Tongue (tissue), 2 donors: ENCODE data around the gene CEP250. TPM values are rescaled to one million over a fixed set of nuclear protein-coding genes. Genes with fewer than 3 reads are reported as not detected.
"Not testable (repeated sequence)": the region's sequence is repeated elsewhere in the genome, so short reads cannot be mapped to it uniquely, and the experiment has no call there.

ENCODE experiments used
- DNase-seq: peaks from one replicate; pipeline ENCODE4 v3.0.0-alpha.2; 2015
- total RNA-seq: library from RNA; depleted of rRNA; stranded (reverse); fragments of >200 nt; gene quantifications from one replicate; pipeline ENCODE4 v1.2.3, GENCODE V29; 2014

CEP250 gene
- total RNA-seq, 1 donor from 2014 or later = 37.1 TPM

DNA sequence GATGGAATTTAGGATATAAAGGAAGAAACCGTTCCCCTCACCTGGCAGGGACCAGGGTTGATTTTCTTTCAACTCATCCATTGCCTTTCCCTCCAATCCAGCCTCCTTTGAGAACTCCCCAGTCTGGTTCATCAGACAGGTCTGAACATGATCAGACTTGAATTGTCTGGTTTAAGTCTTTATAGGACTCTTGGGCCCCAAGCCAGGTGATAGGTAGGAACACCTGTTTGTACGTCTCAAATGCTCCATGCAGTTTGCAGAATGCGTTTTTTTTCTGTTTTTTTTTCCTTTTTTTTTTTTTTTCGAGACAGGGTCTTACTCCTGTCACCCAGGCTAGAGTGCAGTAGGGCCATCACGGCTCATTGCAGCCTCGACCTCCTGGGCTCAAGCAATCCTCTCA is 4.1 kb upstream of the CEP250 start:
- peak; percentile 71 for DNase-seq

DNA sequence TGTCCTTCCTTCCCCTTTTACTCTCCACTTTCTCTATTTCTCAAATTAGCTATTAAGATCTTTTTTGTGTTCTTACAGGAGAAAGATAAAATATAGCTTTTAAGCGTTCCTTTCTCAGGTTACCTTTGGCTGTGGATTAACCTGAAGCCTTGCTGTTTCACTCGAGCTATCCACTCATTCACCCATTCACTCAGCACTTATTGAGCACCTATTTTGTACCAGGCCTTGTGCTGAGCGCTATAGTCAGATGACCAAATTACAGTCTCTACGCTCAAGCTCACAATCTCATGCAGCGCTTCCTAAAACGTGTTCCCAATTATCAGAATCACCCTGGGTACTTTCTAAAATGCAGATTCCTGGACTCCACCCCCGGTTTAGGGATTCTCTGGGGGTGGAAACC is 1.8 kb upstream of the CEP250 start:
- DNase-seq = no peak

DNA sequence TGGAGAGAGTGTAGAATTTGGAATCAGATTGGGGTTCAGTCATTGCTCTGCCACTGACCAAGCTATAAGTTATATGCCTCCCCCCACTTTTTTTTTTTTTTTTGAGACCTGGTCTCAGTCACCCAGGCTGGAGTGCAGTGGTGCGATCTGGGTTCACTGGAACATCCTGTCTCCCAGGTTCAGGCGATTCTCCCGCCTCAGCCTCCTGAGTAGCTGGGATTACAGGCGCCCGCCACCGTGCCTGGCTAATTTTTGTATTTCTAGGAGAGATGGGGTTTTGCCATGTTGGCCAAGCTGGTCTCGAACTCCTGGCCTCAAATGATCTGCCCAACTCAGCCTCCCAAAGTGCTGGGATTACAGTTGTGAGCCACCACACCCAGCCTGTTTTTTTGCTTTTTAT is 1.3 kb downstream of the CEP250 start:
- not testable (repeated sequence) for DNase-seq

DNA sequence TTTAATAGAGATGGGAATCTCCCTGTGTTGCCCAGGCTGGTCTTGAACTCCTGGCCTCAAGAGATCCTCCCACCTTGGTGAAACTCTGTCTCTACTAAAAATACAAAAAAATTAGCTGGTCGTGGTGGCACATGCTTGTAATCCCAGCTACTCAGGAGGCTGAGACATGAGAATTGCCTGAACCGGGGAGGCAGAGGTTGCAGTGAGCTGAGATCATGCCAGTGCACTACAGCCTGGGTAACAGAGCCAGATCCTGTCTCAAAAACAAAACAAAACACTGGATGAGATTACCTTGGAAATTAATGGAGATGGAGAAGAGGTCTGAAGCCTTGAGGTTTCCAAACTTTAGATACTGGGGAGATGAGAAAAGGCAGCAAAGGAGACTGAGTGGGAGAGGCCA is 2.1 kb downstream of the CEP250 start:
- not testable (repeated sequence) for DNase-seq

- DNase-seq = no peak
Measured at GRCh38 chr20:35458388-35458787, 3.0 kb downstream of the CEP250 start.

- DNase-seq = no peak
Measured at GRCh38 chr20:35461620-35462019, 6.2 kb downstream of the CEP250 start.

GRCh38 chr20:35462351-35462750 is 7.0 kb downstream of the CEP250 start:
- DNase-seq = peak; percentile 27

- DNase-seq = peak; percentile 88
Measured at GRCh38 chr20:35463455-35464300, 8.3 kb downstream of the CEP250 start.

- DNase-seq = peak; percentile 73
Measured at GRCh38 chr20:35465976-35466375, 10.6 kb downstream of the CEP250 start.

DNA sequence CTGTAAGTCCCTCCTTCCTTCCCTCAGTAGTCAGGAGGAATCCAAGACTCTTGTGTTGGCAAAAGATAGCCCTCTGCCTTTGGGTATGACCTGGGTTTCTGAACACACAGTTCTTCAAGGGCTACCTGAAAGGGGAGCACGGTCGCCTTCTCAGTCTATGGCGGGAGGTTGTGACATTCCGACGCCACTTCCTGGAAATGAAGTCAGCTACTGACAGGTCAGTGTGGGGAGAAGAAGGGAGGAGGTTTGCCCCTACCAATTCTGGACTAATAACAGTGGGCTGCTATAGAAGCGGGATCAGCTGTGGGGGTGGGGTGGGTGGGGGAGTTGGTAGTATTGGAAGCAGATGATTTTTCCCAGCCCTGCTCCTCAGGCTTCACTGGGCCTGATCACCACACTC is 11.5 kb downstream of the CEP250 start:
- DNase-seq = no peak

DNA sequence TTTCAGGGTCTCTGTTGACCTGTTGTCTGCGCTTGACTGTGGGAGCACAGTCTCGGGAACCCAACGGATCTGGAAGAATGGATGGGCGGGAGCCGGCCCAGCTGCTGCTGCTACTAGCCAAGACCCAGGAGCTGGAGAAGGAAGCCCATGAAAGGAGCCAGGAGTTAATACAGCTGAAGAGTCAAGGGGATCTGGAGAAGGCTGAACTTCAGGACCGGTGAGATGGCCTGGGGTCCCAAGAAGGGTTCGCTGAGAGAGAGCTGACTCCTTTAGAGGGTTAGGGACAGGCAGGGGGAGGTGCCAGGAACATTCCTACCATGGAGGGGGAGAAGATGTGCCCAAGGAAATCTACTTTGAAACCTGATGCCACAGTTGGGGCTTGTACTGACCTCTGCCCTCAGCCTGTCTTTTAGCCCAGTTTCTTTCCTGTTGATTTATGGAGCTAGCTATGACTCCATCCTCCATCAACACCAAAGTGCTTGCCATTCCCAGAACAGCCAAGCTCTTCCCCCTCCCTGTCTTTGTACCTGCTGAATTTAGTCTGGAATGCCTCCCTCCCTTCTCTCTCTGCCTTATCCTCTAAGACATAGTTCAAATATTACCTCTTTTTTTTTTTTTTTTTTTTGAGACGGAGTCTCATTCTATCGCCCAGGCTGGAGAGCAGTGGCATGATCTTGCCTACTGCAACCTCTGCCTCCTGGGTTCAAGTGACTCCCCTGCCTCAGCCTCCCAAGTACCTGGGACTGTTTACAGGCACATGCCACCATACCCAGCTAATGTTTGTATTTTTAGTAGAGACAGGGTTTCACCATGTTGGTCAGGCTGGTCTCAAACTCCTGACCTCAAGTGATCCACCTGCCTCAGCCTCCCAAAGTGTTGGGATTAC is 12.2 kb downstream of the CEP250 start:
- DNase-seq = no peak

GRCh38 chr20:35468671-35469334 is 13.4 kb downstream of the CEP250 start:
- no peak for DNase-seq

GRCh38 chr20:35472209-35472608 is 16.8 kb downstream of the CEP250 start:
- DNase-seq = no peak

DNA sequence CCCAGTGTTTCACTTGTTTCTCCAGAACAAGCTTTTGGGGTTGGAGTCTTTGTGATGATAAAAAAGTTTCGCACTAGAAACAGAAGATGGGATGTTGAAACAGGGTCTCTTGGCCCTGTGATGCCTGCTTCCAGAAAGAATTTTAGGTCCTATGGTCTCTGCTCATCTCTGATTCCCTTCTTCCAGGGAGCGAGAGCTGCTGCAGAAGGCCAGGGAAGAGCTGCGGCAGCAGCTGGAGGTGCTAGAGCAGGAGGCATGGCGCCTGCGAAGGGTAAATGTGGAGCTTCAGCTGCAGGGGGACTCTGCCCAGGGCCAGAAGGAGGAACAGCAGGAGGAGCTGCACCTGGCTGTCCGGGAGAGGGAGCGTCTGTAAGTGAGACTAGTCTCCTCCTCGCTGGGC is 18.3 kb downstream of the CEP250 start:
- no peak for DNase-seq

DNA sequence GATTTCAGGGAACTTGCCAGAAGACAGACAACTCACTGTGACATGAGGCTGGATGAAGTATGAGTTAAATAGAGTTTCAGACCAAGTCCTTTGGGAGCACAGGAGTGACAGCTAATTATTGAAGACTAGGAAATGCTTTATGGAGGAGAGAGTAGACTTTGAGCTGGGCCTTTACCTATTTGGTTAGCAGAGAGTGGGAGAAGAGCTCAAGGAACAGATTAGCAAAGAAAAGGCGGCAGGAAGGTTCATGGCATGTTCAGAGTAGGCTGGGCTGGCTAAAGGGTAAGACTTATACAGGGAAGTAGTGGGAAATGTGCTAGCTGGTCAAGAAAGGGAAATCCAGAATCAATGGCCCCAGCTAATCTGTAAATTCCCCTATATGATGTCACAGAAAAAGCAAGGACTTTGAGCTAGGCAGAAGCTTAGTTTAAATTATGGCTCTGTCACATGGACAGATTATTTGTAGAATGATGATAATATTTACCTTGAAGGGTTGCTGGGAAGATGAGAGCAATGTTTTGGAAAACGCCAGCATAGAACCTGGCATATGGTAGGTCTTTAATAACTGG is 19.0 kb downstream of the CEP250 start:
- no peak for DNase-seq

GRCh38 chr20:35476288-35476687 is 20.9 kb downstream of the CEP250 start:
- DNase-seq = no peak

DNA sequence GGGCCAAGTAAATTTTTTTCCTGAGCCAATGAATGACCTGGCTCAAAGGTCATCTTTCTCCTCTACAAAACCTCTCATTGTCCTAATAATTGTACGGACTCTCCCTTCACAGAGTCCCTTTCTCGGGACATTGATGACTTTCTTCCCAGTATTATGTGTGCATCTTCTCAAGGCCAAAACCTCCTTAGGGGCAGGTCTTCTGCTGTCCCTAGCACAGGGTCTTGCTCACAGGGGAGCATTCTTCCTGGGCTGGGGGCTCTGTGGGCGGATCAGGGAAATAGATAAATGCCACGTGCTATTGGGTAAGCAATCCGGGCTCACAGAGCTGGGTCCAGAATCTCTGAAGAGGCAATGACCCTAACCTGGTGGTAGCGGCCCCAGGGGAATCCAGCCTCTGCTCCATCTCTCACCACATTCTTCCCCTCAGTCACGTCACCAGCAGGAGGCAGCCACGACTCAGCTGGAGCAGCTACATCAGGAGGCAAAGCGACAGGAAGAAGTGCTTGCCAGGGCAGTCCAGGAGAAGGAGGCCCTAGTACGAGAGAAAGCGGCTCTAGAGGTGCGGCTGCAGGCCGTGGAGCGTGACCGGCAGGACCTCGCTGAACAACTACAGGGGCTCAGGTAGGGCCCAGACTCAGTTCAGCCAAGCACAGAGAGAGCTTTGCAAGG is 23.5 kb downstream of the CEP250 start:
- no peak for DNase-seq

DNA sequence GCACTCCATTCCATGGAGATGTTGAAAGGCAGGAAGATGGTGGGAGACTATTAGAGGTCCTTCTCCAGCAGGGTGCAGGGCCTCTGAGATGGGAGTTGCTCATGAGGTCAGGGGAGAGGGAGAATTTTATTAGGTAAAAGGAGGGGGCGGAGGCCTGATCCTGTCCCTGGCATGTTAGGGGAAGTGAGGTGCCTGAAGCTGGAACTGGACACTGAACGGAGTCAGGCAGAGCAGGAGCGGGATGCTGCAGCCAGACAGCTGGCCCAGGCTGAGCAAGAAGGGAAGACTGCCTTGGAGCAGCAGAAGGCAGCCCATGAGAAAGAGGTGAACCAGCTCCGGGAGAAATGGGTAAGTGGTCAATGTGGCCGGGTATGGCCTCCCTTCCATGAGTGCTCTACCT is 24.4 kb downstream of the CEP250 start:
- DNase-seq = no peak

GRCh38 chr20:35487479-35487878 is 32.1 kb downstream of the CEP250 start:
- no peak for DNase-seq

DNA sequence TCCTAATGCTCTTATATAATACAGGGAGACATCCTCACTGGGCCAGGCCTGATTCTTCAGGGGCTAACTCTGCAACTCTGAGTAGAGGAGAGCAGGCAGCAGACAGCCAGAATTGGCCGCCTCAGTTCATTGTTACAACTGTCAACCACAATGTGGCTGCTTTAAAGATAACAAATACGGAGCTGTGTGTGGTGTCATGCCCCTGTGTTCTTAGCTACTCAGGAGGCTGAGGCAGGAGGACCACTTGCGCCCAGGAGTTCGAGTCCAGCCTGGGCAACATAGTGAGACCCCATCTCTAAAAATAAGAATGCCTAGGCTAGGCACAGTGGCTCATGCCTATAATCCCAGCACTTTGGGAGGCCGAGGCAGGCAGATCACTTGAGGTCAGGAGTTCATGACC is 34.3 kb downstream of the CEP250 start:
- DNase-seq = no peak

- DNase-seq = no peak
Measured at GRCh38 chr20:35490736-35491181, 35.4 kb downstream of the CEP250 start.

DNA sequence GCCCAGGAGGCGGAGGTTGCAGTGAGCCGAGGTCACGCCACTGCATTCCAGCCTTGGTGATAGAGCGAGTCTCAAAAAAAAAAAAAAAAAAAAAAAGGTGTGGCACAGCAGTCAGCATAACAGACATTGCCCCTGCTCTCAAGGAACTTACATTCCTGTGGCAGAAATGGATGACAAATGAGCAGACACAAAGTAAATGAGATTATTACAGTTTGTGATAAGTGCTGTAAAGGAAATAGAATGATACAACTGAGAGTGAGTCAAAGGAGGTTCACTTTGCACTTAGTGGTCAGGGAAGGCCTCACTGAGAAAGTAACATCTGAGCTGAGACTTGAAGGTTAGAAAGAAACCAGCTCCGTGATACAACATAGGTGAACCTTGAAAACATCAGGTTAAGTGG is 36.4 kb downstream of the CEP250 start:
- no peak for DNase-seq
